ENCODE results near the gene MN1. TPM values are rescaled to one million over a fixed set of nuclear protein-coding genes. Genes with fewer than 3 reads are reported as not detected.

The MN1 gene
- total RNA-seq, 2 donors from 2014 or later, result 1.0 to 5.6 TPM

DNA sequence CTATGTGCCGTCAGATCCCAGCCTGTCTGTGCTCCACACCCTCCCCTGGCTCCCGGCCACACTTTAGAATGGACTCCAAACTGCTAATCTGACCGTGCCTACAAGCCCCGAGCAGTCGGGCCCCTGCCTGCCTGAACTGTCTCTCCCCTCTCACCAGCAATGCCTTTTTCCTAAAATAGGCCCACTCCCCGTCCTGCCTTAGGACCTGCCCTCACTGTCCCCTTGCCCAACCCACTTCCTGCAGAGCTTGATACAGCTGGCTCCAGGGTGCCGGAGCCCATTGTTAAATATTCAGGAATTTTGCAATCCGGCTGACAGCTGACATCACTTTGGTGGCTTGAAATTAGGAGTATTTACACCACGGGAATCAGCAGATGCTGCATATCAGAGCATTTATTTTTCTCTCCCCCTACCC, 21.4 kb downstream of the MN1 start:
- no peak for DNase-seq
- no peaks in the 10 kb centered on the region for H3K36me3 ChIP-seq (replicated peaks in 1 of 2; ENCODE audit: insufficient read depth in 1 of 2, low read depth in 2 of 2)
- no peak for TF ChIP-seq POLR2A (IDR thresholded peaks at IDR 0.05)
- TF ChIP-seq, protein P1, sequence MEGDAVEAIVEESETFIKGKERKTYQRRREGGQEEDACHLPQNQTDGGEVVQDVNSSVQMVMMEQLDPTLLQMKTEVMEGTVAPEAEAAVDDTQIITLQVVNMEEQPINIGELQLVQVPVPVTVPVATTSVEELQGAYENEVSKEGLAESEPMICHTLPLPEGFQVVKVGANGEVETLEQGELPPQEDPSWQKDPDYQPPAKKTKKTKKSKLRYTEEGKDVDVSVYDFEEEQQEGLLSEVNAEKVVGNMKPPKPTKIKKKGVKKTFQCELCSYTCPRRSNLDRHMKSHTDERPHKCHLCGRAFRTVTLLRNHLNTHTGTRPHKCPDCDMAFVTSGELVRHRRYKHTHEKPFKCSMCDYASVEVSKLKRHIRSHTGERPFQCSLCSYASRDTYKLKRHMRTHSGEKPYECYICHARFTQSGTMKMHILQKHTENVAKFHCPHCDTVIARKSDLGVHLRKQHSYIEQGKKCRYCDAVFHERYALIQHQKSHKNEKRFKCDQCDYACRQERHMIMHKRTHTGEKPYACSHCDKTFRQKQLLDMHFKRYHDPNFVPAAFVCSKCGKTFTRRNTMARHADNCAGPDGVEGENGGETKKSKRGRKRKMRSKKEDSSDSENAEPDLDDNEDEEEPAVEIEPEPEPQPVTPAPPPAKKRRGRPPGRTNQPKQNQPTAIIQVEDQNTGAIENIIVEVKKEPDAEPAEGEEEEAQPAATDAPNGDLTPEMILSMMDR (IDR thresholded peaks at IDR 0.05), result no peak
- no peaks in the 10 kb centered on the region for H3K27me3 ChIP-seq
- H3K4me1 ChIP-seq, result no peaks in the 10 kb centered on the region
- no peak overlapping the region for H3K4me3 ChIP-seq
- intact Hi-C loops (cut with DNase I), result no loop called here
- WGBS, 2 donors, result 59 to 92% methylated on average over 8 to 9 of the region's 9 CpGs
- ATAC-seq, result no peak
- H3K27ac ChIP-seq, result no peak overlapping the region
- H3K9me3 ChIP-seq, result no peaks in the 10 kb centered on the region

DNA sequence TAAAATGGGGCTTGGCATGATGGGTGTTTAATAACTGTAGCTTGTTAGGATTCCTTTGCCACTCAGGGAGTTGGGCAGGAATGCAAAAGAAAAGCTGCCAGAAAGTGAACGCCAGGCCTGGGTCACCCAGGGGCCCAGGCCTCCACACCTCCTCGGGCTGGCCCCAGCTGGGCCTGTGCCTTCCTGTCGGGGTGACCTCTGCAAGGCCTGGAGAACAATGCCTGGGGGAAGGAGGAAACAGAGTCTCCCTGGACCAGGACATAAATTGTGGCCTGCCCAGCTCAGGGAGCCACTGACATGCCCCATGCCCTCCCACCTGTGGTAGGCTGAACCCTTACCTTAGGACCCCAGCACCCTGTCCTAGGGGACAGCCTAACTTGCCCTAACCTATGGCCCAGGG, 21.9 kb downstream of the MN1 start:
- ATAC-seq, result no peak
- intact Hi-C loops (cut with DNase I), result no loop called here
- H3K9me3 ChIP-seq, result no peaks in the 10 kb centered on the region
- H3K27ac ChIP-seq, result no peak overlapping the region
- no peak overlapping the region for H3K4me3 ChIP-seq
- no peaks in the 10 kb centered on the region for H3K27me3 ChIP-seq
- no peak for DNase-seq
- H3K4me1 ChIP-seq, result no peaks in the 10 kb centered on the region
- no peak for TF ChIP-seq POLR2A (IDR thresholded peaks at IDR 0.05)
- TF ChIP-seq, protein P1 (IDR thresholded peaks at IDR 0.05), result no peak
- no peaks in the 10 kb centered on the region for H3K36me3 ChIP-seq (replicated peaks in 1 of 2; ENCODE audit: insufficient read depth in 1 of 2, low read depth in 2 of 2)
- WGBS, 2 donors, result 42% methylated on average over 3 of the region's 3 CpGs; no CpG with 5 or more reads in 1 of the 2 donors

DNA sequence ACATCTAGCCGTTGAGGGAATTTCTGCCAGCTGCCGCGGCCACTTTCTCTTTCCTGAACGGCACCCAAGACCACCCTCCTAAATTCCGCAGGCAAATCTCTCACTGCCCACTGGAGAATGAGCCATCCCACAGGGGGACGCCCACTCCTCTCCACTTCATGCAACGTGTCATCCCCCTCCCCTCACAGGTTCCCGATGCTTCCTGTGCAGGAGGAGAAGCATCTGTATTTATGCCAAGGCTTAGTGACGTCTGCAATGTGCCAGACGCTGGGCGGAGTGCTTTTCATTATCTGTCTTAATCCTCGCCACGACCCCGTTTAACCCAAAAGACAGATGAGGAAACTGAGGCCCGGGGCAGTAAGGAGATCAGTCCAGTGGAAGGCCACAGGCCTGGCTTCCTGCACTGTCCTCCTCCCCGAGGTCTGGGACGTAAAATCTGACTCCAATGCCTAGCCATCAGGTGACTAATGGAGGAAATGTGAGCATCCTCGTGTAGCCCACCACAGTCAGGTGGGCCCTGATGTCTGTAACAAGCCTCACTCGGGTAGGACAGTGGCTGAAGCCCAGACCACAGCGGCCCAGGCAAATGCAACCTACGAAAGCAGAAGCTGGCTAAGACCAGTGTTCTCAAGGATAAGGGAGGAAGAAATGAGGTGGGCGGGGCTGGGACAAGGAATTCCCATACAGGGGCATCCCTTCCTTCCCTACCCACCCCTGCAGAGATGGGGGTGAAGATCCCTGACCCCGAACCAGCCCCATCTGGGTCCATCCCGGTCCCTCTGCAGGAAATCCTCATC, 23.1 kb downstream of the MN1 start:
- TF ChIP-seq POLR2A (IDR thresholded peaks at IDR 0.05), result no peak
- TF ChIP-seq, protein P1 (IDR thresholded peaks at IDR 0.05), result no peak
- H3K4me1 ChIP-seq, result no peaks in the 10 kb centered on the region
- no peak overlapping the region for H3K4me3 ChIP-seq
- ATAC-seq (no peak), DNase-seq (no peak)
- H3K27me3 ChIP-seq, result no peaks in the 10 kb centered on the region
- 47 to 60% methylated on average over 22 to 24 of the region's 24 CpGs for WGBS, 2 donors
- intact Hi-C loops (cut with DNase I), result no loop called here
- H3K27ac ChIP-seq, result no peak overlapping the region
- no peaks in the 10 kb centered on the region for H3K36me3 ChIP-seq (replicated peaks in 1 of 2; ENCODE audit: insufficient read depth in 1 of 2, low read depth in 2 of 2)
- no peaks in the 10 kb centered on the region for H3K9me3 ChIP-seq

DNA sequence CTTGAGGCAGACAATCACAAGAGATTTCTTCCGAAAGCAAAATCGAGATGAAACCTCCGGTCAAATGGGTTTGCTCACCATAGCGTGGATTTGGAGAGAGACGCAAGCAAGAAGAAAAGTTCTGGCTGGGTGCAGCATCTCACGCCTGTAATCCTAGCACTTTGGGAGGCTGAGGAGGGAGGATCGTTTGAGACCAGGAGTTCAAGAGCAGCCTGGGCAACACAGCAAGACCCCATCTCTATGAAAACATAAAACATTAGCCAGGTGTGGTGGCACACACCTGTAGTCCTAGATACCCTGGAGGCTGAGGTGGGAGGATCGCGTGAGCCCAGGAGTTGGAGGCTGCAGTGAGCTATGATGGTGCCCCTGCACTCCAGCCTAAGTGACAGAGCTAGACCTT, 24.4 kb downstream of the MN1 start:
- Histone ChIP-seq H3K4me3 (no peak overlapping the region), H3K9me3 (no peaks in the 10 kb centered on the region), H3K36me3 (replicated peaks in 1 of 2; ENCODE audit: insufficient read depth in 1 of 2, low read depth in 2 of 2) (no peaks in the 10 kb centered on the region), H3K27me3 (no peaks in the 10 kb centered on the region), H3K27ac (no peak overlapping the region), H3K4me1 (no peaks in the 10 kb centered on the region)
- 78 to 84% methylated on average over 9 of the region's 9 CpGs for WGBS, 2 donors
- DNase-seq (no peak), ATAC-seq (no peak)
- TF ChIP-seq, protein P1 (IDR thresholded peaks at IDR 0.05), result no peak
- TF ChIP-seq POLR2A (IDR thresholded peaks at IDR 0.05), result no peak
- intact Hi-C loops (cut with DNase I), result no loop called here

DNA sequence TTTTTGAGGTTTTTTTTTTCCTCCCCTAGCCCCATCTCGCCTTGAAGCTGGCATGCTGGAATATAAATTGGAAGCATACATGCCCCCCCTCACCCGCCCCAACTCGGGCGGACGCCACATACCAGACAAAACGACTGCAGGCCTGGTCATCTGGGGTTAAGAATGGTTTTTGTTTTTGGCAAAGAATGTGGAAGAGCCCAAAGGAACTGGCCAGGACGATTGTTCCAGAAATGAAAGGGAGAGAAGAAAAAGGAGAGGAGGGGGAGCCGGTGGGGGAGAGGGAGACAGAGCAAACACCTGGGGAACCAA, 25.0 kb downstream of the MN1 start:
- intact Hi-C loops (cut with DNase I), result no loop called here
- TF ChIP-seq, protein P1 (IDR thresholded peaks at IDR 0.05), result no peak
- TF ChIP-seq POLR2A (IDR thresholded peaks at IDR 0.05), result no peak
- Histone ChIP-seq H3K36me3 (replicated peaks in 1 of 2; ENCODE audit: insufficient read depth in 1 of 2, low read depth in 2 of 2) (no peaks in the 10 kb centered on the region), H3K9me3 (no peaks in the 10 kb centered on the region), H3K27ac (no peak overlapping the region), H3K4me1 (no peaks in the 10 kb centered on the region), H3K27me3 (no peaks in the 10 kb centered on the region), H3K4me3 (no peak overlapping the region)
- DNase-seq (no peak), ATAC-seq (no peak)
- 49 to 54% methylated on average over 8 of the region's 8 CpGs for WGBS, 2 donors
